Posterior cingulate gyrus (tissue), 11 donors: Measurements from ENCODE around the gene CLMP.

Experiments
- DNase-seq, 10 donors: peaks; one replicate each; pipeline versions ENCODE4 v3.0.0 to v3.0.0-alpha.2; 2020 to 2021; ENCODE audit warnings: mixed read lengths in 3 of 10
- intact Hi-C: fragments of 100-400 bp; cut with DNase I; formaldehyde crosslinking; loops from one replicate; pipeline ENCODE4 v1.15.1; 2023

Gene CLMP

GRCh38 chr11:123194337-123195187, 486 bp downstream of the CLMP start:
- intact Hi-C loops: no loop called here
- DNase-seq: peak in 2 of 10 donors; percentile 84 to 85

- no peak for DNase-seq
Observed at GRCh38 chr11:123193742-123194141, 1.3 kb downstream of the CLMP start.

GRCh38 chr11:123191939-123192338, 3.1 kb downstream of the CLMP start:
- no peak for DNase-seq
- intact Hi-C loops: no loop called here

More at GRCh38 chr11:123193742-123194141, 1.3 kb downstream of the CLMP start:
- intact Hi-C loops: no loop called here

GRCh38 chr11:123190518-123190917, 4.5 kb downstream of the CLMP start:
- intact Hi-C loops: no loop called here
- DNase-seq: no peak

GRCh38 chr11:123188508-123189165, 6.4 kb downstream of the CLMP start:
- DNase-seq: peak in 3 of 10 donors; percentile 24 to 58 (median 35)
- intact Hi-C loops: no loop called here

GRCh38 chr11:123187665-123188507, 7.2 kb downstream of the CLMP start:
- intact Hi-C loops: no loop called here
- no peak for DNase-seq

GRCh38 chr11:123187248-123187647, 7.8 kb downstream of the CLMP start:
- intact Hi-C loops: no loop called here
- no peak for DNase-seq

GRCh38 chr11:123186286-123186685, 8.8 kb downstream of the CLMP start:
- no peak for DNase-seq
- intact Hi-C loops: no loop called here

GRCh38 chr11:123185326-123185725, 9.7 kb downstream of the CLMP start:
- intact Hi-C loops: no loop called here
- DNase-seq: peak in 1 of 10 donors; percentile 58

- DNase-seq: no peak
- intact Hi-C loops: no loop called here
Observed at GRCh38 chr11:123184531-123184930, 10.5 kb downstream of the CLMP start.

- no peak for DNase-seq
- intact Hi-C loops: no loop called here
Observed at GRCh38 chr11:123183391-123184099, 11.5 kb downstream of the CLMP start.

GRCh38 chr11:123181767-123182500, 13.1 kb downstream of the CLMP start:
- intact Hi-C loops: no loop called here
- no peak for DNase-seq

GRCh38 chr11:123181075-123181474, 14.0 kb downstream of the CLMP start:
- no peak for DNase-seq
- intact Hi-C loops: no loop called here

GRCh38 chr11:123180574-123180973, 14.5 kb downstream of the CLMP start:
- intact Hi-C loops: no loop called here
- no peak for DNase-seq

- intact Hi-C loops: no loop called here
- DNase-seq: no peak
Observed at GRCh38 chr11:123180166-123180565, 14.9 kb downstream of the CLMP start.

- DNase-seq: no peak
- intact Hi-C loops: no loop called here
Observed at GRCh38 chr11:123179586-123179985, 15.5 kb downstream of the CLMP start.

- no peak for DNase-seq
- intact Hi-C loops: no loop called here
Observed at GRCh38 chr11:123178186-123178585, 16.9 kb downstream of the CLMP start.

GRCh38 chr11:123176785-123177184, 18.3 kb downstream of the CLMP start:
- intact Hi-C loops: no loop called here
- DNase-seq: no peak
